ENCODE measurements around the gene TICRR.
A peak's percentile ranks its signal among the peaks of the same experiment; 100 is the strongest.

TICRR gene

DNA sequence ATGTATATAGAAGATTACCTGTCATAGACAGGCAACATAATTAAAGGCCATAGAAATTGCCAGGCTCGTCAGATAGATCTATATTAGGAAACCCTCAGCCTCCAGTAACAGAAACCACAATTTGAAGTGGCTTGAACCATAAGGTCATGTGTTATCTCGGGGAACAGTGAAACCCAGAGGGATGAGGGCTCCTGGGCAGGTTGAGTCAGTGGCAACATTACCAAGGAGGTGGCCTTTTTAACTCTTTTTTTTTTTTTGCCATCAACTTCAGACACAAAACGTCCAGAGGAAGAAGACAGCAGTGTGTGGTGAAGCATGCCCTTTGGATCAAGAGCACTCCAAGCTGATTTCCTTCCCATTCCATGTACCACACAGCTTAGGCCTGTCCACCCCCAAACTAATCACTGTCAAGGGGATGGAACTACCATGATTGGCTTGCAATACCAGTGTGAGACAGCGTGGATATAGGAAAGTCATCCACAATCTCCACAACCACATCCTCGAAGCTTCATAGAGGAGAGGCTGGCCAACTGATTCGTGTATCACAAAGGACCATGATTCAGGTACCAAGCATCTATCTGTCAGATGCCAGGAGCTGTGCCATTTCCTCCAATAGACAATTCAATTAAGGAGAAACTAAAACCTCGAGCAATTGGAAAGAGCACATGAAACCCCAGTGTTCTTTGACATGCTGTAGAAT is 81.0 kb downstream of the TICRR start:
- no peak for DNase-seq

DNA sequence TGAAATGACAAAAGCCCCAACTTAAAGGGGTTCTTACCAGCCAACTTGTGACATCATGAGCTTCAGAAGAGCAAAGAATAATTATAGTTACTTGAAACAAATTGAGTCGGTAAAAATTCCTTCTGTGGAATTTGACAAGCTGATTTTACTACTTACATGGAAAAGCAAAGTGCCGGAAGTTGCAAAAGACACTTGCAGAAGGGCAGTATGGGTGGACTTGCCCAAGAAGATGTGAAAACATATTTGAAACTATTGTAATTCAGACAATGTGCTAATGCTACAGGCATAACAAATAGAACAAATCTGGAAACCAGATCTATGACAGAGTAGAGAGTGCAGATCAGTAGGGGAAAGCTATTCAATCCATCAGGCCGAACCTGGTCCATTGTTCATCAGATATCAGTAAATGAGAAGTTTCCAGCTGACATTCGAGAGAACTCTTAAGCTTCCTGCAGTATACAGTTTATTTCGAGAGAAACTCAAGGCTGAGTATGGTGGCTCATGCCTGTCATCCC is 82.5 kb downstream of the TICRR start:
- no peak for DNase-seq

DNA sequence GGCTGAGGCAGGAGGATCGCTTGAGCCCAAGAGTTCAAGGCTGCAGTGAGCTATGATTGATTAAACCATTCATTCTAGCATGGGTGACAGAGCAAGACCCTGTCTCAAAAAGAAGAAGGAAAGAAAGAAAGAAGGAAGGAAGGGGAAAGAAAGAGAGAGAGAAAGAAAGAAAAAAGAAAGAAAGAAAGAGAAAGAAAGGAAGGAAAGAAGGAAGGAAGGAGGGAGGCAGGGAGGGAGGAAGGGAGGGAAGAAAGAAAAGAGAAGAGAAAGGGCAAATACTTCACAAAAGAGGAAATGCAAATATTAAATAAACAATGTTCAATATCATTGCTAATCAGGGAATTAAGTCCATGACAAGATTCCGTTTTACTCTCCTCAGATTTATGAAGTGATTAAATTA is 84.0 kb downstream of the TICRR start:
- DNase-seq: no peak

DNA sequence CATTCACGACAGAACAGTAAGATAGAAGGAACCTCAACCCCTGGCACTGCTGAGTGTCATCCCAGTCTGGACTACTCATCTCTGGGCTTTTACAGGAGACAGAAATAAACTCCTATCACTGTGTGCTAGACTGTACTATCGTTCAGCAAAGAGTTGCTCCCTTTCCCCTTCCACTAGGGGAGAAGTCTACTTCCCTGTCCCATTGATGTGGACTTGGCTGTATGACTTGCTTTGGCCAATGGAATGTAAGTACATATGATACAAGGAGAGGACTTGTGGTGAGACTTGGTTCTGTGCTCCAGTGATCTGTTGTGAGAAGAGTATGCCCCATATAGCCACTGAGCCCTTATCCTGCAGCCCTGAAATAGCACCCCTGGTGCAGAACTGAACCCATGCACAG is 85.3 kb downstream of the TICRR start:
- no peak for DNase-seq

DNA sequence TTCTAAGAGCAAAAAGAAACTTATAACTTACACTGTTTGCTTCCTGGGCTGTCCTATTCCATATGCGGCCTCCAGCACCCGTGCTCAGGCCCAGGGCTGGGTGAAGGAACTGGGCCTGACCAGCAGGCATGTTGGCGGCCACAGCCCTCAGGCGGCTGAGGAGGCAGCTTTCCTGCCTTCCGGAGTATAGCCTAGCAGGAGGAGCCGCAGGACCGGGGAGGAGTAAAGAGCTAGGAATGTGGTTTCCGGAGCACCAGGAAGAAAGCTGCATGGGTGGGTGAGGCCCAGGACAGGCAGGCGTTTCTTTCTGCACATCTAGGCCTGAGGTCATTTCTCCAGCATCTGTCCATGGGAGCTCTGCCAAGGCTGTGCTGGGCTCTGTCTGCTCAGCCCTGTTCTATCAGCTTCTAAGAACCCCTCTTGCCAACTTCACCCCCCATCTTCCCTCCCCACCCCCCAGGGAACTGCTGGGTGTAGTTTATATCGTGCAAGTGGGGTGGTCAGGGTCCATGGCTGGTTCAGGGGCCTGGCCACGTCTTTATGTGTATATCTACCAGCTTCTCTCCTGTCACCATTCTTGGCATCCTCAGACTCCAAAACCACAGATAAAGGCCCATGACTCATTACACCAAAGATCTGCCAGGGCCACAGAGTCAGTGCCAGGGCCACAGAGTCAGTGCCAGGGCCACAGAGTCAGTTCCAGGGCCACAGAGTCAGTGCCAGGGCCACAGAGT is 87.8 kb downstream of the TICRR start:
- peak; percentile 59 for DNase-seq

DNA sequence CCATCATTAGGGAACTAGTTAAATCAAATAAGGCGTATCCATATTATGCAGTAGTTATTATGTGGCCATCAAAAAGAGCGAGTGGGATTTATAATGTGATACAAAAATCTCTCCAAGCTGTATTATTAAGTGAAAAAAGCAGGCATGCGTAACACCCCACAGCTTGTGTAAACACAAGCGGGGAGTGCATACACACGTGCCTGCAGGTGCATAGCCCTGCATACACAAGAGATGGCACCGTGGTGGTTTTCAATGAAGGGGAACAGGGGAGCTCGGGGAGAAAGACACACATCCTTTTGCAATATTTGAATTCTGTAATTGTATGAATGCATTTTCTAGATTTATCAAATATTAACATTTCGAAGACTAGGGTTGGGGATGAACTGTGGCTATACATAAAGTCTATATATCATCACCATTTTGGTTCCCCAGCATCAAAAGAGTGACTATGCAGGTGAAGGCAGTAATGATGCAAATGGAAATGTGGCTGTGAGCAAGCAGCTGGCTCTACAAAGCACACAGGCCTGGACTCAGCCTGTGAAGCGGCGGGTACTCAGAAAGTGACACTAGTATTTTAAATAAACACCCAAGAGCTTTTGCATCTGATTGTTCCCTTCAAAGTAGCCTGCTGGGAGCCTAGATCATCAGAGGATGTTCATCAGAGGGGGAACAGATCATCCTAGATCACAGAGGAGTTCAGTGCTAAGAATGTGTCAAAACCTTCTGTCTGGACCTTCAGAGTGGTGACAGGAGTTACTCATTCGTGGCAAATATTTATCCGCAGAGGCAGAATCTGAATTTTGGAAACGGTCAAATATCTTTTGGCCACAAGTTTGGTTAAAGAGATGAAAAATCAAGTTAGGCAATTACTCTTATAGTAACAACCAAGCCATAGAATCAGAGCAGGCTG is 89.4 kb downstream of the TICRR start:
- no peak for DNase-seq

DNA sequence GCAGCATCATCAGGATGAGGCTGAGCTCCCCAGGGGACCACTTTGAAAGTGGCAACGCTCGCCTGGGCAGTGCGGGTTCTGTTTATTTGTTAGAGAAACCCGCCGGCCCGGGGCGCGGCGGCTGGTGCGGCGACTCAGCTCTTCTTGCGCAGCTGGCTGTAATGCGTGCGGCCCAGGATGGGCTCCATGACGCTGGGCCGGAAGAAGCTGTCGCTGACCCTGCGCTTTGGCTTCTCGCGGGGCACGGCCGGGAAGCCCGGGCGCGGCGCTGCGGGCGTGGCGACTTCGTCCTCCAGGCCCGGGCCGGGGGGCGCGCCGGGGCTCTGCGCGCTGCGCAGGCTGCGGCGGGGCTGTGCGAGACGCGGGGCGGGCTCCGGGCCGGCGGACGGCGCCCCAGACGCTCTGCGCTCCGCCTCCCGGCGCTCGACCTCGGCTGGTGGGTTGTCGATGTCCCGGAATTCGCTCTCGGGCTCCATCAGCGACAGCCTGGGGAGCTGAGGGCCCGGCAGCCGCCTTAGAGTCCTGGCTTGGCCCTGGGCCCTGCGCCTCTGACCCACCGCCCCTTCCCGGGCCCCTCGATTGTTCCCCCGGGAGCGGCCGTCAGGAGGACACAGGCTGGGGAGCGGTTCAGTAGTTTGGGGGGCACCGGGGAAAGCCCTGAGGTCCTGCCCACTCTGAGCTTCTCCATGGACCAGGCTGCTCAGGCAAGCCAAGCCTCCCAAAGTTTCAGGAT is 90.3 kb downstream of the TICRR start:
- DNase-seq: no peak

DNA sequence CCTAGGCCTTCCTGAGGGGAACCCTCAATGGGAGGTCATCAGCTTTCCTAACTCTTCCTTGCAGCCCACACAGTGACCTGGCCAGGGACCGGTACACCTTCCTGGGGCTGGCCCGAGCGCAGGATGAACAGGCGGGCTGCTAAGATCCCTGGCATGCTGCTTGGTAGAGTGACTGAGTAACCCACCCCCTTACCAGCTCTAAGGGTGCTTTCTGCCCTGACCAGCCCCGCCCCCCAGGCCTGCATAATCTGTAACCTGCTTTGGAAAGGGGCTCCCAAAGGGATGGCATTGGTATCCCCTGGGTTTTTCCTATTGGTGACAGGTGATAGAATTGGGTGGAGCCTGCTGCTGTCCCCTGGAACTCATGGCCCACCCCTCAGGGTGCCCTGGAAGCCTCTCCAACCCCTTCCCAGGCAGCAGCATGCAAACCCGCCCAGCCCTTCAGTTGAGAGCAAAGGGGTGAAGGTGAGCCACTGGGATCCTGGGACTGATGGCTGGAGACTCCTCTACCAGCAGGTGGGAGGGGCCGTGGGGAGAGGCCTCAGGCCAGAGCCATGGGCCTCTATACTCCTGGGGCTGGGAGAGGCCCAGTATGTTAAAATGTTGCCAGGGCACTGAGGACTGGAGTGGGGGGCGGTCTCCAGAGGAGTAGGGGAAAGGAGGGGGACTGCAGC is 91.1 kb downstream of the TICRR start:
- no peak for DNase-seq

DNA sequence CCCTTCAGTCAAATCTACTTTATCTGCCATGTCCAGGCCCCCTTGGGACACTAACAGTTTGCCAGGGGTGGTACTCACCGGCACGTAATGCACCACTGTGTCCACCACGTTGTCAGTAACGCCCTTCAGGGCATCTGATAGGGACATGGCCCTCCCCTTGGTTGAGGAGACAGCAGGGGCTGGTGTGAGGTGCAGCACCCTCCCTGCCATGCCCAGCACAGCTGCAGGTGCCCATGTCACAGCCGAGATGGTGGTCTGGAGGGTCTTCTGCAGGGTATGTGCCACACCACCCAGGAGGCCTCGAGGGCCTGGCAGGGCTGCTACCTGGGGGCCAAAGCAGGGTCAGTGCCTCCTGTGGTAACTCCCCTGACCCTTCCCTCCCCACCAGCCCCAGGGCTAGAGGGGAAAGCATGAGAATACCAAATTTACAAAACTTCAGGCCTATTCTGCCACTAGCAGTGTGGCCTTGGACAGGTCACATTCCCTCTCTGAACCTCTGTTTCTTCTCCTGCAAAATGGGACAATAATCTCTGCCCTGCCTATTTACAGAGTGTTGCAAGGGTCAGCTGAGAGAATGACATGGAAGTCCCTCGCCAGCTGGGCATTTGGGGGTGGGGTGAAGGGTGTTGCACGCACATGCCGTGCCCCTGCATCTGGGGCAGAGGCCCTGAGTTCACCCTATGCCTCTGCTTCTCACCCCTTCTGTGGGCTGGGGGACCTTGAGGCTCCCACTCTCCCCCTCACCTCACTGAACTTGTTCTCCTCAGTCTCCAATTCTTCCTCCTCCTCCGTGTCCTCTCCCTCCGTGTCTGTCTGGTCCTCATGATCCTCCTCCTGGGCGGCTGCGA is 91.8 kb downstream of the TICRR start:
- DNase-seq: no peak

DNA sequence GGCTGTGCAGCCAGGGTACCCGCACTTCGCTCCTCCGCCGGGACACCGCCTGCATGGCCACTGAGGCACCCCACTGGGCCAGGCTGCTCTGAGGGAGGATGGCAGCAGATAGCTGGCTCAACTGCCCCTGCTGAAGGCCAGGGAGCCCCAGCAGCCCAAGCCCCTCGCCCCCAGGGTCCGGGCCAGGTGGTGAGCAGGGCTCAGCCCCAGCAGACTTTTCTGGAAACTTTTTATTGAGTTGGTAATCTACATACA is 92.4 kb downstream of the TICRR start:
- DNase-seq: no peak

DNA sequence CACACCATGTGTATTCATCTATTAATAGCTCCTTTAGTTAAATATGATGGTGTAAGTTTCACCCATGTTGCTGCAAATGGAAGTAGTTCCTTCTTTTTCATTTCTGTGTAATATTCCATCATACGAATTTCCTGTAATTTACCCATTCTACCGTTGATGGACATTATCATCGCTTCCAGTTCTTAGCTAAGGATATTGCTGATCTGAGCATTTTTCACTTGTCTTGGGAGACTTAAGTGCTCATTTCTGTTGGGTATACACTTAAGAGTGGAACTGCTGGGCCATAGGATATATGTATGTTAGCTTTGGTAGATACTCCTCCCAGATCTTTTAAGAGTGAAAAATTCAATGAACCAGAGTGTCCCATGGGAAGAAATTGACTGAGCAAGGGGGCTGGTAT is 92.9 kb downstream of the TICRR start:
- DNase-seq: no peak

DNA sequence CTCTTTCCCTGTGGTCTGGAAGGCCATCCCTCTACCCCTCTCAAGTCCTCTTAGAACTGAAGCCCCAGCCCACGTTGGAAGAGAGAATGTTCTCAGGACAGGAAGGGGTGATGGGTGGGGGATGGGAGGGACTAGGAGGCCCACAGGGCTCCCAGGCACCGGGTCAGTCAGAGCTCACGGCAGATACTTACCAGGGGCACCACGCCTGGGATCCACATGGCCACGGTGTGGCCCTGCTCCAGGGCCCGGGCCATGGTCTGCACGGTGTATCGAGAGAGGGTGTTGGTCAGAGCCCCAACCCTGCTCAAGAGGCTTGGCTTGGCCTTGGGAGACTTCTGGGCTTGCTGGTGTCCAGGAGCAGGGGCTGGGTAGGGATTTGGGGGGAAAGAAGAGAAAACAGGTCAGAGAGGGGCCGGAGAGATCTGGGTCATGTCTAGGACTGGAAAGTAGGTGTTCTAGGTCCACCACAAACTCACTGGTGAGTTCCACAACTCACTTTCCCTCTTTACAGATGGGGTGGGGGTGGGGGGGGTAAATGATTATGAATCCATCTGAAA is 94.1 kb downstream of the TICRR start:
- DNase-seq: no peak

DNA sequence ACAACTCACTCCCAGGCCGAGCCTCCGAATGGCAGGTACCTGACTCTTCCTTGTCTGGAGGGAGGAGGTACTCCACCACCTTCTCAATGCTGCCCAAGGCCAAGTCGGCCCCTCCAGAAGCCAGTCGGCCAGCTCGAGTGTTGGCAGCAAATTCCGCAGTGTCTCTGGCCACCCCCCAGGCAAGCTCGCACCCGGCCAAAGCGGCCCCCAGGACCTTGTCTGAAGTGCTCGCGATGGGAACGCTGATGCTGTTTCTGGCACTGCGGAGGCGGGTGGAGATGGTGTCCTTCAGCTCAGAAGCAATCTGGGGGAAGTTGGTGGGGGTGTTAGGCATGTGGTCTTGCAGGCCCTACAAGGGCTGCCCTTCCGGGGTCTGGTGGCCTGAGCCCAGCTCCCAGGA is 94.7 kb downstream of the TICRR start:
- DNase-seq: no peak

DNA sequence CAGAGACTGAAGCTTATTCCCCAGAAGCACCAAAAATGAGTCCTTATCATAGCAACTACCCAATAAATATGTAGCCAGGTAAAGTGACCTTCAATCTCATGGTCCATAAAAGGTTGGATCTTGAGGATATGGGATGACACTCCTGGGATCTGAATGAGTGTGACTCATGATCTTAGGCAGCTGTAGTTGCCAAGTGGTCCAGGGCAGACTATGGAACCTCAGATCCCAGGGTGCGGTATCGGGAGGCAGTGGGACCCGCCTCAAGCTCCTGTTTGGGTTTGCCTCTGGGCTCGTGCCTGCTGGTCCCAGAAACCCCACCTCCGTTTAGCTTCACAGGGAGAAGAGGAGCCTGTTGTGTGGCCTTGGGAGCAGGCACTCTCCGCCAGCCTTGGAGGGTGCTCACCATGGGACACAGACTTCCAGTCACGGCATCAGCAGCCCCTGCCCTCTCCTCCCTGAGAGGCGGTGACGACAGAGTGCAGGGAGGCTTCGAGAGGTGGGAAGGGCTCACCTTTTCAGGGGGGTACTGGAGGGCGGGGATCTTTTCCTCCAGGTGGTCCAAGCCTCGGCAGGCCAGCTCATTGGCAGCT is 95.8 kb downstream of the TICRR start:
- DNase-seq: no peak

DNA sequence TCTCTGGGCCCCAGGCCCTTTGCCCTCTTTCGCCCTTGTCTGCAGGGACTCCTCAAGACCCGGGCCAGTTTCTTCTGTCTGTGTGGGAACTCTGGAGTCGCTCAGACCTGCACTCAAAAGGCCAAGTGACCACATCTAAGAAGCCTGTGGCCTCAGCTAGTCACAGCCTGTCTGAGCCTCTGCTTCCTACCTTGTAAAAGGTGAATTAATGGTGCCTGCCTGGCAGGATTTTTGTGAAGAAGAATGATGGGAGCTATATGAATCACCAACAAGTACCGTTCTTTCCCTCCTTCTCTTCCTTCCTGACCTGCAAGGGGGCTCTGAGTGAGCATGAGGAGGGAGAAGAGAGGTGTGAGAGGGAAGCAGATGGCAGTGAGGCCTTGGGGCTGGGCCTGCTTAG is 96.4 kb downstream of the TICRR start:
- no peak for DNase-seq

DNA sequence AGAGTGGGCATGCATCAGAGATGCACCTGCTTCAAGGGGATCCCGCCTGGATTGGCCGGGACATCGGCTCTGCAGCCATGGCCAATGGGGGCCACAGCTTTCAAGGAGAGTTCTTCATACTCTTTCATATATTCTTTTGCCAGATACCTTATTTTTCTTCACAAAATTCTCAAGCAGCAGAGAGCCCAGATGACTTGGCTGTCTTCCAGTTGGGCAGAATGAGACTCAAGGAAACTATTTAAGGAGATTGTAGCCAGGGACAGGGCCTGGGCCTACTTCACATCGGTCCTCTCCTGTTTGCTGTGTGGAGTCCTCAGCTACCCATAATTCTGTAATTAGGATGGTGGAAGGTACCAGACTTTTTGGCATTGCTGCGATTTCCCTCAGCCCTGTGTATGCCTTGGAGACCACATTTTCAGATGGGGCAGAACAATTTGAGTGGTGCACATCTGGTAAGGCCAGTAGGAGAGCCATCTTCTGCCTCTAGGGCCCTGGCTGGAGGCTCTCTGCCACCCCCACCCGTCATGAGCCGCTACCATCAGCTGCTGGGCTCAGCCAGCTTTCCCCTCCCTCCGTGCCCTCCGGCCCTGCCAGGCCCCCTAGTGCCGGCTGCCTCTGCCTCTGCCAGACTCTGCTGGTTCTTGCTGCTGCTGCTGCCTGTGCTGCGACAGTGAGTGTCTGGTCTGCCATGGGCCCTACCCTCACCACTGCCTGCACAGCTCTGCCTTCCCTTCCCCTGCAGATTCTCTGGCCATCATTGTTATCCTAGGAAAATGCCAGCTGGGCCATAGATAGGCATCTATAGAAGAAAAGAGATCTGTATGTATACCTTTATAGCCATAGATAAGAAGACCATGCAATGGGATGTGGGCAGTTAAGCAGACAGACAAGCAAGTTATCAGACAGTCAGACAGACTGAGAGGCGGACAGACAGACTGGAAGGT is 97.2 kb downstream of the TICRR start:
- no peak for DNase-seq

DNA sequence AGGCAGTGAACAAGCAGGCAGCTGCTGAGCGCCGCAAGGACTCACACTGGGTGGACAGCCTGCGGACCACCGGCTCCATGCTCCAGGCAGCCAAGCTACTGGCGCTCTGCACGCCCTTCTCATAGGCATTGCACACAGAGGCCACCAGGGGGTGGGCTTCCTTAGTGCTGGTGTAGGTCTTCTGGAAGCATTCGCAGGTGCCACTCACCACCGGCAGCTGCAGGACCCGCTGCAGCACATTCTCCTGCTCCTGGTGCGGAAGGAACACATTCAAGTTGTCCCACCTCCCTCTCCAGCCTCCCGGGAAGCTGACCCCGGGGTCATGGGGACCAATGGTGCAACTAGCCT is 97.9 kb downstream of the TICRR start:
- DNase-seq: no peak

DNA sequence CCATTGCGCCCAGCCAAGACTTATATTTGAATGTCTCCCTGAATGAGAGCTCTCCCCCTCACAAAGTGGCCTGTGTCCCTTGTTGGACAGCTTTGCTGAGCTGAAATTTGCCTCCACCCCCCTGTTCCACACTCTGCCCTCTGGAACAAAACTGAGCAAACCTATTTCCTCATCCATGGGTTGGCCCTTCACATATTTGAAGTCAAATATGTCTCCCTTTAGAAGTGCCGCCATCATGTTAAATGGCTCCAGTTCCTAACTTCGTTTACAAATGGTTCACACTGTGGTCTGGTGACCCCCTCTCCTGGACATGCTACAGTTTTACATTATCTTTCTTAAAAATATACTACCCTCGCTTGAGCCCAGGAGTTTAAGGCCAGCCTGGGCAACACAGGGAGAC is 99.3 kb downstream of the TICRR start:
- DNase-seq: no peak

DNA sequence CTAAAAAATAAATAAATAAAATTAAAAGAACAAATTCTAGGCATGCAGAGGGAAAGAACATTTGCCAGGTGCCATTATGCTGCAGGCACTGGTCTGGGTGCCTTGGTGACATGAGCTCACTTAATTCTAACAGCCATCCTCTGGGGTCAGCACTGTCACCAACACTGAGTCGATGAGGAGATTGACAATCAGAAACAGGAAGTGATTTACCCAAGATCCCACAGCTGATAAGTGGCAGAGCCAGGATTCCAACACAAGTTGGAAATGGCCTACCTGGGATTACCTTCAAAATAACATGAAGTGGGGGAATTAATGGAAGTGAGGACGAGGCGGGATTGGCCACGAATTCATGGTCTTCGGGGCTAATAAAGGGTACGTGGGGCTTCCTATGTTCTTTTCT is 100.3 kb downstream of the TICRR start:
- no peak for DNase-seq

DNA sequence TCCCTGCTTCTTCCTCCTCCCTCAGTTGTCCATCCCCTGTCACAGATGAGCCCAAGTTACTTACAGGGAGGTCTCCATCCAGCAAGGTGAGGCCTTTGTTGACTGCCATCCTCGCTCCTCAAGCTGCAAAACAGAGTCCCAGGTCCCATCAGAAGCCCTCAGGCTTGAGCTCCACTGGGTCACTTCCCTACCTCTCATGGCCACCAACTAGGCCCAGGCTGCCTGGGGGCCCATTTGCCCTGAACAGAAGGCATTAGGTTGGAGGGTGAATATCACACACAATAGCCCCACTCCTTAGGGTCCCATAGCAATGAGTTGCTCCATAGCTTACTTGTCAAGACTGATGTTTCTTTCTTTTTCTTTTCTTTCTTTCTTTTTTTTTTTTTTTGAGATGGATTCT is 102.1 kb downstream of the TICRR start:
- DNase-seq: no peak

Measured in T1000 (cell line).